Osteocyte (in vitro differentiated cells): ENCODE data around the gene RIMBP3B. TPM values are rescaled to one million over a fixed set of nuclear protein-coding genes. Genes with fewer than 3 reads are reported as not detected.
A peak's percentile ranks its signal among the peaks of the same experiment; 100 is the strongest.
"Not testable (repeated sequence)": the region's sequence is repeated elsewhere in the genome, so short reads cannot be mapped to it uniquely, and the experiment has no call there.

Source experiments
- DNase-seq: peaks from one replicate; pipeline ENCODE4 v3.0.0; 2021; ENCODE audit warnings: mixed read lengths; ENCODE audit not compliant: unreplicated experiment; ENCODE audit errors: extremely low spot score
- H3K27ac Mint-ChIP-seq: one replicate; pipeline ENCODE4 v1.8.0; 2021; ENCODE audit warnings: mild to moderate bottlenecking, mixed read lengths; ENCODE audit not compliant: unreplicated experiment
- H3K27me3 Mint-ChIP-seq: one replicate; pipeline ENCODE4 v1.8.0; 2021; ENCODE audit warnings: mixed read lengths; ENCODE audit not compliant: unreplicated experiment
- H3K36me3 Mint-ChIP-seq: one replicate; pipeline ENCODE4 v1.8.0; 2021; ENCODE audit warnings: mixed read lengths; ENCODE audit not compliant: unreplicated experiment
- H3K4me1 Mint-ChIP-seq: one replicate; pipeline ENCODE4 v1.8.0; 2021; ENCODE audit warnings: mixed read lengths; ENCODE audit not compliant: unreplicated experiment
- H3K4me3 Mint-ChIP-seq: one replicate; pipeline ENCODE4 v1.8.0; 2021; ENCODE audit warnings: mild to moderate bottlenecking, moderate library complexity, mixed read lengths; ENCODE audit not compliant: unreplicated experiment
- H3K9me3 Mint-ChIP-seq: one replicate; pipeline ENCODE4 v1.8.0; 2021; ENCODE audit warnings: mixed read lengths; ENCODE audit not compliant: unreplicated experiment
- total RNA-seq: library from RNA; stranded (reverse); gene quantifications from 2 replicates; pipeline ENCODE4 v1.2.1, GENCODE V29; 2021

Gene RIMBP3B
- total RNA-seq, 1 donor from 2014 or later = 0.59 TPM

- H3K27ac Mint-ChIP-seq, H3K4me1 Mint-ChIP-seq, DNase-seq, H3K9me3 Mint-ChIP-seq, H3K36me3 Mint-ChIP-seq, H3K4me3 Mint-ChIP-seq, H3K27me3 Mint-ChIP-seq: not testable (repeated sequence)
Observed at GRCh38 chr22:21424084-21424709, 40.6 kb downstream of the RIMBP3B start.

- not testable (repeated sequence) for H3K4me1 Mint-ChIP-seq, DNase-seq, H3K9me3 Mint-ChIP-seq, H3K27me3 Mint-ChIP-seq, H3K4me3 Mint-ChIP-seq, H3K36me3 Mint-ChIP-seq, H3K27ac Mint-ChIP-seq
Observed at GRCh38 chr22:21434378-21435233, 51.1 kb downstream of the RIMBP3B start.

- H3K27me3 Mint-ChIP-seq, H3K36me3 Mint-ChIP-seq, H3K9me3 Mint-ChIP-seq, H3K27ac Mint-ChIP-seq, H3K4me1 Mint-ChIP-seq, H3K4me3 Mint-ChIP-seq: not testable (repeated sequence)
- DNase-seq = peak; percentile 36
Observed at GRCh38 chr22:21435998-21436810, 52.7 kb downstream of the RIMBP3B start.

GRCh38 chr22:21438013-21438412 is 54.5 kb downstream of the RIMBP3B start:
- not testable (repeated sequence) for H3K27ac Mint-ChIP-seq, H3K9me3 Mint-ChIP-seq, H3K36me3 Mint-ChIP-seq, H3K4me1 Mint-ChIP-seq, H3K27me3 Mint-ChIP-seq, H3K4me3 Mint-ChIP-seq
- DNase-seq = peak; percentile 63

Other genes starting within 250 kb of the RIMBP3B start
- 5.2 and 5.7 TPM in 2 replicates for gene HIC2, start 33.6 kb downstream of the RIMBP3B start, total RNA-seq
- 1.2 and 2.1 TPM in 2 replicates for gene TMEM191C, start 83.6 kb downstream of the RIMBP3B start, total RNA-seq
- gene RIMBP3C, start 167.7 kb downstream of the RIMBP3B start, total RNA-seq = 0.68 TPM in 1 of 2 replicates, not detected in the other
- gene UBE2L3, start 184.0 kb downstream of the RIMBP3B start, total RNA-seq = 57.1 and 57.9 TPM in 2 replicates
- gene YDJC, start 246.3 kb downstream of the RIMBP3B start, total RNA-seq = 15.7 and 15.9 TPM in 2 replicates
- 0.59 and 0.78 TPM in 2 replicates for gene CCDC116, start 249.0 kb downstream of the RIMBP3B start, total RNA-seq